Hepatocyte (in vitro differentiated cells): Measurements from ENCODE around the gene MAST4. TPM values are rescaled to one million over a fixed set of nuclear protein-coding genes. Genes with fewer than 3 reads are reported as not detected.

Experiments
- DNase-seq: peaks from one replicate; pipeline ENCODE4 v3.0.0-alpha.2; 2016; ENCODE audit warnings: low spot score
- H2AFZ ChIP-seq: fragments of 200-600 bp; sonication (generic); 2 replicates; pipeline ENCODE4 v1.6.0; 2016; ENCODE audit warnings: antibody characterized with exemption, mild to moderate bottlenecking
- H3K27ac ChIP-seq: fragments of 200-600 bp; sonication (generic); 2 replicates; pipeline ENCODE4 v1.5.1; 2016; ENCODE audit warnings: mild to moderate bottlenecking
- H3K27me3 ChIP-seq: fragments of 200-600 bp; sonication (generic); 2 replicates; pipeline ENCODE4 v1.6.1; 2016
- H3K36me3 ChIP-seq: fragments of 200-600 bp; sonication (generic); replicated peaks from 2 replicates; pipeline ENCODE4 v1.5.1; 2016; ENCODE audit warnings: low read depth; ENCODE audit not compliant: insufficient read depth
- H3K4me1 ChIP-seq: fragments of 200-600 bp; sonication (generic); 2 replicates; pipeline ENCODE4 v1.5.1; 2016; ENCODE audit warnings: mild to moderate bottlenecking, moderate library complexity; ENCODE audit not compliant: insufficient read depth
- H3K4me2 ChIP-seq: fragments of 200-600 bp; sonication (generic); 2 replicates; pipeline ENCODE4 v1.6.0; 2016
- H3K4me3 ChIP-seq: fragments of 200-600 bp; sonication (generic); 2 replicates; pipeline ENCODE4 v1.5.1; 2016; ENCODE audit warnings: mild to moderate bottlenecking
- H3K79me2 ChIP-seq: fragments of 200-600 bp; sonication (generic); 2 replicates; pipeline ENCODE4 v1.6.0; 2017; ENCODE audit warnings: mild to moderate bottlenecking
- H3K9me2 ChIP-seq: fragments of 200-600 bp; sonication (generic); replicated peaks from 2 replicates; pipeline ENCODE4 v1.6.0; 2017; ENCODE audit warnings: mild to moderate bottlenecking; ENCODE audit not compliant: insufficient read depth
- H3K9me3 ChIP-seq: fragments of 200-600 bp; sonication (generic); 2 replicates; pipeline ENCODE4 v1.5.1; 2016; ENCODE audit warnings: low read depth, mild to moderate bottlenecking
- H4K20me1 ChIP-seq: fragments of 200-600 bp; sonication (generic); 2 replicates; pipeline ENCODE4 v1.6.0; 2016; ENCODE audit warnings: mild to moderate bottlenecking; ENCODE audit not compliant: insufficient read depth, poor library complexity, severe bottlenecking
- CTCF ChIP-seq: fragments of 200-600 bp; sonication (generic); IDR thresholded peaks from 2 replicates; pipeline ENCODE4 v1.5.1; 2016; ENCODE audit warnings: antibody characterized with exemption, mild to moderate bottlenecking; ENCODE audit not compliant: poor library complexity
- EZH2 ChIP-seq: fragments of 200-600 bp; sonication (generic); IDR thresholded peaks from 2 replicates; pipeline ENCODE4 v1.6.1; 2016; ENCODE audit warnings: antibody characterized with exemption, mild to moderate bottlenecking, borderline replicate concordance
- EZH2phosphoT487 ChIP-seq: fragments of 200-600 bp; sonication (generic); IDR thresholded peaks from one replicate; pipeline ENCODE4 v1.6.1; 2018; ENCODE audit warnings: antibody characterized with exemption, mild to moderate bottlenecking, low read depth, moderate library complexity; ENCODE audit not compliant: unreplicated experiment, severe bottlenecking
- WGBS: methylation state at CpG from one replicate; pipeline ENCODE4 v1.1.6; 2016; ENCODE audit warnings: low lambda C conversion rate; ENCODE audit errors: missing lambda C conversion rate; 5-methylcytosine and 5-hydroxymethylcytosine counted together
- polyA plus RNA-seq: library from polyadenylated mRNA; unstranded; fragments of >200 nt; fragmentation: Nextera tagmentation; extraction: Ambion mirVana; gene quantifications from 2 replicates; pipeline ENCODE4 v1.2.1, GENCODE V29; 2016
- total RNA-seq: library from RNA; depleted of rRNA; stranded (reverse); fragments of >200 nt; gene quantifications from 2 replicates; pipeline ENCODE4 v1.2.3, GENCODE V29; 2014

Gene MAST4
- total and polyA plus RNA-seq, 2 experiments from 2014 or later, result 11.7 to 13.2 TPM

GRCh38 chr5:67209141-67209771 lies 613.1 kb downstream of the MAST4 start:
- H2AFZ ChIP-seq, result no peak overlapping the region
- H3K4me2 ChIP-seq, result no peak overlapping the region

GRCh38 chr5:67211926-67212325 lies 615.7 kb downstream of the MAST4 start:
- H3K36me3 ChIP-seq, result no peaks in the 10 kb centered on the region
- no peaks in the 10 kb centered on the region for H3K9me3 ChIP-seq
- no peak overlapping the region for H3K4me2 ChIP-seq
- no peak for TF ChIP-seq EZH2
- TF ChIP-seq CTCF, result no peak
- no peak for TF ChIP-seq EZH2phosphoT487
- H3K4me3 ChIP-seq, result no peak overlapping the region
- peaks cover 7% of the 10 kb centered on the region for H3K4me1 ChIP-seq
- H3K9me2 ChIP-seq, result no peaks in the 10 kb centered on the region
- no peak for DNase-seq
- H4K20me1 ChIP-seq, result no peaks in the 10 kb centered on the region
- no peak overlapping the region for H3K27ac ChIP-seq
- H2AFZ ChIP-seq, result no peak overlapping the region
- H3K27me3 ChIP-seq, result no peaks in the 10 kb centered on the region
- 83% methylated on average over 2 of the region's 2 CpGs for whole genome bisulfite sequencing
- H3K79me2 ChIP-seq, result no peaks in the 10 kb centered on the region

More at GRCh38 chr5:67209141-67209771, 613.1 kb downstream of the MAST4 start:
- Histone ChIP-seq H3K4me1 (peaks cover 5% of the 10 kb centered on the region), H4K20me1 (no peaks in the 10 kb centered on the region), H3K9me2 (no peaks in the 10 kb centered on the region), H3K79me2 (no peaks in the 10 kb centered on the region), H3K27ac (no peak overlapping the region), H3K27me3 (no peaks in the 10 kb centered on the region), H3K4me3 (no peak overlapping the region), H3K36me3 (no peaks in the 10 kb centered on the region), H3K9me3 (no peaks in the 10 kb centered on the region)
- TF ChIP-seq EZH2phosphoT487, result no peak
- TF ChIP-seq CTCF, result peak; percentile 73
- peak; percentile 86 for DNase-seq
- 29% methylated on average over 11 of the region's 11 CpGs for whole genome bisulfite sequencing

GRCh38 chr5:67214036-67214435 lies 617.8 kb downstream of the MAST4 start:
- H3K36me3 ChIP-seq, result no peaks in the 10 kb centered on the region
- 85% methylated on average over 6 of the region's 6 CpGs for WGBS
- H2AFZ ChIP-seq, result no peak overlapping the region

More at GRCh38 chr5:67214036-67214435, 617.8 kb downstream of the MAST4 start:
- no peak overlapping the region for H3K27ac ChIP-seq
- DNase-seq, result no peak
- TF ChIP-seq EZH2phosphoT487, result no peak
- TF ChIP-seq EZH2, result no peak
- no peak for TF ChIP-seq CTCF
- H3K4me1 ChIP-seq, result peaks cover 7% of the 10 kb centered on the region
- no peaks in the 10 kb centered on the region for H3K9me3 ChIP-seq
- no peaks in the 10 kb centered on the region for H3K27me3 ChIP-seq
- H4K20me1 ChIP-seq, result no peaks in the 10 kb centered on the region
- no peak overlapping the region for H3K4me3 ChIP-seq
- no peaks in the 10 kb centered on the region for H3K79me2 ChIP-seq
- H3K9me2 ChIP-seq, result no peaks in the 10 kb centered on the region
- no peak overlapping the region for H3K4me2 ChIP-seq
